Measurements from ENCODE around the gene UQCRH.
"Not testable (repeated sequence)": the region's sequence is repeated elsewhere in the genome, so short reads cannot be mapped to it uniquely, and the experiment has no call there.

Gene UQCRH

GRCh38 chr1:46300673-46301405, 2.7 kb upstream of the UQCRH start:
- DNase-seq = no peak

DNA sequence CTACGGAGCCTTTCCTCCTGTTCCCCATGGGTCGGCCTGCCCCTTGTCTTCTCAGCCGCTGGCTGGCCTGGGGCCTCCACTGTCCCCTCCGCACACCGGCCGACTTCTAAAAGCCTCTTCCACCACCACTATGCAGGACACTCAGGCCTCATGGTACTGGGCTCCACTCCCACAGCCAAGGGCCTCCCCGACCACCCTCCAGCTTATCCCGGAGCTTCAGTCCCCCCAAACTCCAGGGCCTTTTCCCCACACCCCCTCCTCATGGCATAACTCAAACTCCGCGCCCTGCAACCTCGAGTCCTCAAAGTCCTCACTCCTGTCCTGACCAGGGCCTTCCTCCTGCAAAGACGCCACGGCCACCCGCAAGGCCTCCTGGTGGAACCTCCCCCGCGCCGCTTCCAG, 2.1 kb upstream of the UQCRH start:
- peak in 5 of 58 donors; percentile 20 to 52 (median 39) for DNase-seq

DNA sequence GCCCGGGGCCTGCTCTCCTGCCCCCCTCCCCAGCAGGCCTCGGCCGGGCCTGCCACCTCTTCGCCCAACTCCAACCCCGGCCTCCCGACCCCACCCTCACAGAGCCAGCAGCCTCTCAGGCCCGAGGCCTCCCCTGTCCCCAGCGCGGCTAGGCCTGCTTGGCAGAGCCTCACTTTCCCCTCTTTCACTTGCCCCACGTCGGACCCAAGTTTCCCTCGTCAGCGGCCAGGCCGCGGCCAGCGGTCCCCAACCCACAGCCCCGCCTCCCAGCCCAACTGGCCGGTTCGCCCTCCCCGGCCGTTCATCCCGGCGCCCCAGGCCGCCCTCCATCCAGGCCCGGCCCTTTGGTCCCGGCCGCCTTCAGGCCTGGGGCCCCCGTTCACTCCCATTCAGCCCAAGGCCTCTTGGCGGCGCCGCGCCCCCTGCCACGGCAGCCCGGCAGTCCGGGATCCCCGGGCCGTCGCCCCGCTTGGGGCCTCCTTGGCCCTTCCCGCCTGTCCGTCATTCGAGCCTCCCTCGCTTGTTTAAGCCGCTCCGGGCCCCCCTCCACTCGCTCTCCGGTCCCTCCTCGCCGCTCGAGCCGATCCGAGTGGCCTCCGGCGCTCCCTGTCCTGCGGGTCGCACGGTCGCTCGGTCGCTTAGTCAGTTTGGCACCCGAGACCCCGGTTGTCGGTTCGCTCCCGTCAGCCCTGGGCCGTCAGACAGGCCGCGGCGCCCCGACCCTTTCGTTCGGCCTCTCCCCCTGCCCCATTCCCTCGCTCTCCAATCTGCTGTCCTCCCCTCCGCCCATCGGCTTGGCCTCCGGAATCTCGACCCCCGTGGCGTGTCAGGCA, 1.5 kb upstream of the UQCRH start:
- DNase-seq = peak in 41 of 58 donors; percentile 12 to 75 (median 51)

- DNase-seq = peak in 24 of 58 donors; percentile 32 to 79 (median 60)
These were observed 859 bp upstream of the UQCRH start for GRCh38 chr1:46302641-46303037.

- DNase-seq = no peak
These were observed 401 bp downstream of the UQCRH start for GRCh38 chr1:46303872-46304326.

DNA sequence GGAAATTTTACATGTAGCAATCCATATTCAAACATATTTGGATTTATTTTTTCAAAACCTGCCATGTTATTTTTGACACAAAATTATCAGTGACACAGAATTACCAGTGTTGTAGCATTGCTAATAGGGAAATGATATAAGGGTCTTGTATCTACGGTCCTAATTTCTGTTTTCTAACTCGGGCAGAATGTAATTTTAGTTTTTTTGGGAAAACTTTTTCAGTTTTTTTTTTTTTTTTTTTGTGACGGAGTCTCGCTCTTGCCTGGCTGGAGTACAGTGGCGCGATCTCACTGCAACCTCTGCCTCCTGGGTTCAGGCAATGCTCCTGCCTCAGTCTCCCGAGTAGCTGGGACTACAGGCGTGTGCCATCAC, 2.6 kb downstream of the UQCRH start:
- no peak for DNase-seq

- no peak for DNase-seq
These were observed 6.1 kb downstream of the UQCRH start for GRCh38 chr1:46309401-46310159.

DNA sequence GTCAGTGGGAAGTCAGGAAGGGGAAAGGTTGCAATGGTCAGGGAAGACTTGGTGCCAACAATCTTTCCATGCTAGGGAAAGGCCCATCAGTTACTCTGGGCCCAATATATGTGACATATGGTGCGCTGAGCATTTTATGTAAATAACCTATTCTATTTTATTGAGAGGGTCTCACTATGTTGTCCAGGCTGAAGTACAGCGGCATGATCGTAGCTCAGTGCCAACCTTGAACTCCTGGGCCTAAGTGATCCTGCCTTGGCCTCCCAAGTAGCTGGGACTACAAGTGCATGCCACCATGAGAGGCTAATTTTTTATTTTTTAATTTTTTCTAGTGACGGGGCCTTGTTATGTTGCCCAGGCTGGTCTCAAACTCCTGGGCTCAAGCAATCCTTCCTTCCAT, 6.8 kb downstream of the UQCRH start:
- no peak for DNase-seq

GRCh38 chr1:46315669-46316403, 12.3 kb downstream of the UQCRH start:
- no peak for DNase-seq

DNA sequence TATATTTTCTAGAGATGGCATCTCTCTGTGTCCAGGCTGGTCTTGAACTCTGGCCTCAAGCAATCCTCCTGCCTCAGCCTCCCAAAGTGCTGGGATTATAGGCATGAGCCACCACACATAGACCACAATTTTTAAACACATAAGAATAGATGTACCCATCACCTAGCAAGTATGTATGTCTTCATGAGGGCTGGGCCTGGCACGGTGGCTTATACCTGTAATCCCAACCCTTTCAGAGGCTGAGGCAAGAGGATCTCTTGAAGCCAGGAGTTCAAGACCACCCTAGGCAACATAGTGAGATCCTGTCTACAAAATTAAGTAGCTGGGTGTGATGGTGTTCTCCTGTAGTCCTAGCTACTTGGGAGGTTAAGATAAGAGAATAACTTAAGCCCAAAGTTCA, 13.8 kb downstream of the UQCRH start:
- DNase-seq = no peak

- not testable (repeated sequence) for DNase-seq
These were observed 15.8 kb downstream of the UQCRH start for GRCh38 chr1:46319301-46319700.

GRCh38 chr1:46319960-46320914, 16.7 kb downstream of the UQCRH start:
- not testable (repeated sequence) for DNase-seq

GRCh38 chr1:46322191-46322590, 18.7 kb downstream of the UQCRH start:
- DNase-seq = not testable (repeated sequence)

DNA sequence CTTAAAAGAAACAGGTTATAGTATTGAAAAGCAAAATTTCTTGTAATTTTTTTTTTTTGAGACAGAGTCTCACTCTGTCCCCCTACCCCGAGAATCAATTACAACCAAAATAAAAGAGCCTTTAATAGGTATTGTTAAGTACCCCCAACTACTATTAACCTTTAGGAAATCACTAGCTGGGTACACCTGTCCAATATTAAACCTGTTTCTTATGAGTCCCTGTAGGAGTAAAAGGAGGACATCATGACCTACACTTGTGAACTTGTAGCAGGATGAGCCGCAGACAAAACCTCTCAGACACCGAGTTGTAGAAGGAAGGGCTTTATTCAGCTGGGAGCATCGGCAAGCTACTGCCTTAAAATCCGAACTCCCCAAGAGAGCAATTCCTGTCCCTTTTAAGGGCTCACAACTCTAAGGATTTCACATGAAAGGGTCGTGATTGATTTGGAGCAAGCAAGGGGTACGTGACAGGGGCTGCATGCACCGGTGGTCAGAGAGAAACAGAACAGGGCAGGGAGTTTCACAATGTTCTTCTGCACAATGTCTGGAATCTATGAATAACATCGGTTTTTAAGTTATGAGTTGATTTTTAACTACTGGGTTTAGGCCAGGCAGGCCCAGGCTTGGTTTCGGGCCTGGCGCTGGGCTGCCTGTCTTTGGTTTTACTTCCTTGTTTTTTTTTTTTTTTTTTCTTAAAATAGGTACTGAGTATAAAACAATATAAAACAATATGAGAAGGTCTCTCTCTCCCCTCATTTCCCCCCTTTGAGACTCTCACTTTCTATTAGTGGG, 22.0 kb downstream of the UQCRH start:
- not testable (repeated sequence) for DNase-seq

DNA sequence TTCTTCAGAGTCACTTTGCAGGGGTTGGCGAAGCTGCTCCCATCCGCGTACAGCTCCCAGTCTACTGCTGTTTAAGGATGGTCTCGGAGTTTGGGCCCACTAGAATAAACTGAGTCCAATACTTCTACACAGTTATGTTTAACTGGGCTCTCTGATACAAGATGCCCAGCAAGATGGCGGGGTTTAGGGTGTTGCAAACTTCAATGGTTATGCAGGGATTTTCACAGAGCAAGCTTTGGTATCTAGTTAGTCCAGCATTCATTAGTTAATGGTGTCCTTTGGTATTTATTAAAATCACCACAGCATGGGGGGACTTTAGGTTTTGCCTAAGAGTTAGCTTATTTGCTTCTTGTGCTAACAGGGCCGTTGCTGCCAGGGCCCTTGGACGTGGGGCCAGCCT, 24.7 kb downstream of the UQCRH start:
- not testable (repeated sequence) for DNase-seq

DNA sequence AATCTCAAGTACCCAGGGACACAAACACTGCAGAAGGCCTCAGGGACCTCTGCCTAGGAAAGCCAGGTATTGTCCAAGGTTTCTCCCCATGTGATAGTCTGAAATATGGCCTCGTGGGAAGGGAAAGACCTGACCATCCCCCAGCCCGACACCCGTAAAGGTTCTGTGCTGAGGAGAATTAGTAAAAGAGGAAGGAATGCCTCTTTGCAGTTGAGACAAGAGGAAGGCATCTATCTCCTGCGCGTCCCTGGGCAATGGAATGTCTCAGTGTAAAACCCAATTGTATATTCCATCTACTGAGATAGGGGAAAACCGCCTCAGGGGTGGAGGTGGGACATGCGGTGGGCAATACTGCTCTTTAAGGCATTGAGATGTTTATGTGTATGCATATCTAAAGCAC, 26.3 kb downstream of the UQCRH start:
- not testable (repeated sequence) for DNase-seq

GRCh38 chr1:46330381-46330780, 26.9 kb downstream of the UQCRH start:
- DNase-seq = not testable (repeated sequence)

GRCh38 chr1:46331786-46332540, 28.5 kb downstream of the UQCRH start:
- DNase-seq = not testable (repeated sequence)

Data from anterior cingulate cortex (tissue), 58 donors.